Ammon's horn (tissue), 1 donor: Measurements from ENCODE around the gene SASH1.

Experiments
- DNase-seq: peaks from one replicate; pipeline ENCODE4 v3.0.0-alpha.2; 2016; ENCODE audit warnings: low spot score

Gene SASH1

DNA sequence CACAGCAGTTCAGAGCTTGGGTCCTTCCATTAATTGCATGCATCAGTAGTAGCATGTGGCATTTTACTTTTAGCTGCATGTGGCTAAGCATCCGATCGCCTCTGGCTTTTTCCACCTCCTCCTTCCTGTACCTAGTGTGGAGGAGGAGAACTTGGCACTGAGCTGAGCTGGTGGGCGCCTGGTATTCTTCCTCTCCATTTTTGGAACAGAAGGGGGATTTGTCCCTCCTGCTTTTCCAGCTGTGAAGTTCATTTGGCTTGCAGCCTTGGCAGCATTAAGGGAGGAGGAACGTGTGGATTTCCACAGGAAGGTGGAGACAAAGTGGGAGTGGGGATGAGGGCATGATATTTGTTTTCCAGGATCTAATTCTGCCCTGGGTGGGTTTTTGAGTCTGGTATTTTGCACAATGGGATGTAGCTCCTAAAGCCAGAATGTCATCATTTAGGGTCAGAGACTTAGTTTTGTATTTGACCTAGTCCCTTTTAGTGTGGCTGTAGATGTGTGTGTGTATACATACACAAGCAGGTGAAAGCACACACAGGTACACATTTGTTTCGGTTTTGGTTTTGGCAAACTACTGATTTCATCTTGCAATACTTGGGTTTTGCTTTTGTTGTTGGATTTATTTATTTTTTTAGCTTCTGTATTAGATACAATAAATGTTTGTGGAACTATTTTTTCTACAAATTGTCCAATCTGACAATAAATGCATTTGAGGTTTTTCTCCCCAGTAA is 90.0 kb downstream of the SASH1 start:
- DNase-seq, result no peak

GRCh38 chr6:148435386-148435785 is 92.7 kb downstream of the SASH1 start:
- DNase-seq, result no peak

- DNase-seq, result no peak
Observed at GRCh38 chr6:148436466-148436865, 93.8 kb downstream of the SASH1 start.

GRCh38 chr6:148438632-148439031 is 96.0 kb downstream of the SASH1 start:
- DNase-seq, result no peak

- no peak for DNase-seq
Observed at GRCh38 chr6:148440016-148440415, 97.4 kb downstream of the SASH1 start.

DNA sequence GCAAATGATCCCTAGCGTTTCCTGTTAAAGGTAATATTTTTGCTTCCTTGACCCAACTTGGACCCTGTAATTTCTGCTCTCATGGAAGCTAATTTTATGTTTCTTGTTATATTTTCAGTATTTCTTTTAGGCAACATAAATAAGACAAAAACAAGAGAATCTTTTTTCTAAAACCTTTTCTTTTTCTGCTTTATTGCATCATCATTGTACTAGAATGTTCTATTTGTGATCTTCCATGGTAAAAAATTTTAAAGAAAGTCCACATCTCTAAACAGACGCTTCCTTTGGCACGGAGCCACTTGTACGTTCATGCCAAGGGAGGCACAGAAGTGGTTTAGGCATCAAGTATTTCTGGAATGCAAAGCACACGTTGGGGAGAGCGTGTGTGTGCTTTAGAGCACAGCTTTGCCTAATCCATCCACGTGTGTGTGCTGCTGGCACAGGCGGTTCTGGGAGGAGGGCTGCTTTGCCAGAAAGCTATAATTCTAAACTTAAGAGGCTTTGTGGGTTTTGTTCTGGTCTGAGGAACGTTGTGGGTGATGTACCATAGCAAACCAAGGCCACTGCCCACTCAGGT is 98.3 kb downstream of the SASH1 start:
- peak; percentile 63 for DNase-seq

- DNase-seq, result no peak
Observed at GRCh38 chr6:148441454-148441911, 98.8 kb downstream of the SASH1 start.

GRCh38 chr6:148443798-148444560 is 101.3 kb downstream of the SASH1 start:
- DNase-seq, result no peak

- DNase-seq, result no peak
Observed at GRCh38 chr6:148445116-148445515, 102.5 kb downstream of the SASH1 start.

DNA sequence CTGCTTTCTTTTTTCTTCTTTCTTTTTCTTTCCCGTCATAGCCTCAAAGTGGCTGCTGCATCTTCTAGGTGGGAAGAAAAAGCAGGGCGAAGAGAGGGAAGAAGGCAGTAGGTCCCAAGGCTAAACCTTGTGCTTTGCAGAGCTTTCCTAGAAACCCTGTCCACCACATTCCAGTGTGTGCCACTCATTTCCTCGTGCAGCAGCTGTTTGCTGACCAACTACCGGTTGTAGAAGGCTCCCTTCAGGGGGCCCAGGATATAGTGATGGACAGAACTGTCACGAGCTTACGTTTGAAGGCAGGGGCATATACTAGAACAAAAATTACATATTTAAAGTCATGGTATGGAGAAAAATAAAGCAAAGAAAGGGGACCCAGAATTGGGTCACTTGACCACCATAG is 103.0 kb downstream of the SASH1 start:
- no peak for DNase-seq

GRCh38 chr6:148446681-148447080 is 104.0 kb downstream of the SASH1 start:
- no peak for DNase-seq

GRCh38 chr6:148447521-148448230 is 105.0 kb downstream of the SASH1 start:
- no peak for DNase-seq

DNA sequence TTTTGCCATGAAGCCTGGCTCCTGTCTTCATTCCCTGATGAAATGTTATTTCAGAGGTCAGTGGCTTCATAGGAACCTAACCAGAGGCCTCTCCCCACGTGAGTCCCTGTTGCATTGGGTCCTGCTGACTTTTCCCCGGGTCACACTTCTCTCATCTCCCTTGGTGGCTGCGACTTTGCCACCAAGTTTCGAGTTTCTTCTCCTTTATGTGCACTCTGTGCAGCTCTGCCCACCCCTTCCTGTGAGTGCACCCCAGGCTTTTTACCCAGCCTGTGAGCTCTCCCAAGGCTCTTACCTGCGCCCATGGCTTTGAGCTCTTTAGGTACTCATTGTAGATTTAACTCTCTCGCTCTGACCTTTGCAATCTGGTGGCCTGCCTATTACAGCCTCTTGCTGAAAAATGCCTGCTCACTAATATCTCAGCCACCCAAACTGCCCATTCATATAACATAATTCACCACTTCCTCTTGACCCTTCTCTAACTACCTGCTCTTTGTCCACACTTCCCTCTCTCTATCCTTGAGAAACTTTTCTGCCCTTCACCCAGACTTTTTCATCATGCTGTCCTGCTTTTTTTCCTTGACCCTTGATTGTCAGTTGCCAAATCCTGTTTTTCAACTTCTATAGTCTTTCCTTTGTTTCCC is 105.9 kb downstream of the SASH1 start:
- DNase-seq, result no peak

DNA sequence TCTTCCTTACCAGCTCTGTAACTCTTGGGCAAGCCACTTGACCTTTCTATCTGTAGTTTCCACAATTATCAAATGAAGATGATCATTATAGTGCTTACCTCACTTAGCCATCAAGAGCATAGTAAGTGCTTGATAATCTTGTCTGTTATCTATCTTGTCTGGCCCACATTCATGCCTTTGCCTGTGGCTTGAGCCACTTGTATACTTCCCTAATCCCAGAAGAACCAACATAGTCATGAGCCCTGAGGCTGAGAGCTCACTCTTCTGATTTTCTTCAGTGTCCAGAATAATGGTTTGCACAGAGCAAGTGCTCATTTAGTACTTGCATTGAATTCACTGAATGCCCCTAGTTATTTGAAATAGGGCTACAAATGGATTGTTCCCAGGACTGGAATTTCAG is 108.2 kb downstream of the SASH1 start:
- no peak for DNase-seq

DNA sequence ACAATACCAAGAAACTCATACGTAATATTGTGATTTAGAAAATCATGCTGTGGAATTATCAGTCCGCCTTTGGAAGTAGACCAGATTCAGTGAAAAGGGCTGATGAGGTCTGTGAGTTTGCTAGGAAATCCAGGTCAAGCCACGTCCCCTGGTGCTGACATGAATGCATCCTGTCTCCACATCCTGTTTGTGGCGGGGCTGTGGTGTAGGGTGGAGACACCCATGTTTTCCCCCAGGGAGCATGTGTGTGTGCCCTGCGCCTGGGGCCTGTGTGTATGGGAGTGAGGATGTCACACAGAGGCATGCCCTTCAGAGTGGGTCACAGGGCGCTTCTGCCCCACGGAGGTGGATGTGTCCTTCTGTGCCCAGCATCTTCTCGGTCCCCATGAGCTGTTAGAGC is 109.1 kb downstream of the SASH1 start:
- DNase-seq, result no peak

GRCh38 chr6:148452876-148453275 is 110.2 kb downstream of the SASH1 start:
- DNase-seq, result no peak

DNA sequence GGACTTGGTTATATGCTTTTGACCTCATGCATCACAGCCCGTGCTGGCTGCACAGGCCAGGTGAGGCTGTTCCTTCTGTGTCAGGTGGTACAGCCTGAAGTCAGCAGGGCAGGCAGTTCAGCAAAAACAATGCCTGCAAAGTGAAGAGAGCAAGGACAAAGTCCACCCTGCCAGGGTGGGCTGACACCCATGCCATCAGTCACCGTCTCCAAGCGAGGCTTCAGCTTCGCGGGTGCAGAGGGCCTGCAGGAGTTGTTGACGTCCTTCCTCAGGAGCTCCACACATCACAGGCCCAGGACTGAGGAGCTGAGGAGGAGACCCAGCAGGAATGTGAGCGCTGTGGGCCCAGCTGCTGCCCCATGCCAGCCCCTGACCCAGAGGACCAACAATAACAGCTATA is 111.3 kb downstream of the SASH1 start:
- DNase-seq, result no peak

DNA sequence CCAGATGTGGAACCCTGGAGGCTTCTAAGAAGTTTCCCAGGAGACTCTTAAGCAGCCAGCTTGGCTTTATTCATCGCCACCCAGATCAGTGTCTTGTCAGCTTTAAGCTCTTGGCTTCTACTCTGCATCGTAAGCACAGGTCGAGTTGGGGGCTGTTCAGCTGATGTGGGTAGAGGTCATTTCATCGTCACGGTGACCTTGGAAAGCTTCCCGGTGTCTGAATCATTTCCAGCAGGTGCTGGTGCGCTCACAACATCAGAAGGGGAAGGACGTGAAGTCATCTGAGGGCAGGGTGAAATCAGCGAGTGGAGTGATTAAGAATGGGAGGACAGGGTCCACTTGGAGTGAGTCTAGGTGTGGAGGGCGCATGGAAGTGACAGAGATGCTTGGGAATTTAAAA is 112.6 kb downstream of the SASH1 start:
- no peak for DNase-seq

DNA sequence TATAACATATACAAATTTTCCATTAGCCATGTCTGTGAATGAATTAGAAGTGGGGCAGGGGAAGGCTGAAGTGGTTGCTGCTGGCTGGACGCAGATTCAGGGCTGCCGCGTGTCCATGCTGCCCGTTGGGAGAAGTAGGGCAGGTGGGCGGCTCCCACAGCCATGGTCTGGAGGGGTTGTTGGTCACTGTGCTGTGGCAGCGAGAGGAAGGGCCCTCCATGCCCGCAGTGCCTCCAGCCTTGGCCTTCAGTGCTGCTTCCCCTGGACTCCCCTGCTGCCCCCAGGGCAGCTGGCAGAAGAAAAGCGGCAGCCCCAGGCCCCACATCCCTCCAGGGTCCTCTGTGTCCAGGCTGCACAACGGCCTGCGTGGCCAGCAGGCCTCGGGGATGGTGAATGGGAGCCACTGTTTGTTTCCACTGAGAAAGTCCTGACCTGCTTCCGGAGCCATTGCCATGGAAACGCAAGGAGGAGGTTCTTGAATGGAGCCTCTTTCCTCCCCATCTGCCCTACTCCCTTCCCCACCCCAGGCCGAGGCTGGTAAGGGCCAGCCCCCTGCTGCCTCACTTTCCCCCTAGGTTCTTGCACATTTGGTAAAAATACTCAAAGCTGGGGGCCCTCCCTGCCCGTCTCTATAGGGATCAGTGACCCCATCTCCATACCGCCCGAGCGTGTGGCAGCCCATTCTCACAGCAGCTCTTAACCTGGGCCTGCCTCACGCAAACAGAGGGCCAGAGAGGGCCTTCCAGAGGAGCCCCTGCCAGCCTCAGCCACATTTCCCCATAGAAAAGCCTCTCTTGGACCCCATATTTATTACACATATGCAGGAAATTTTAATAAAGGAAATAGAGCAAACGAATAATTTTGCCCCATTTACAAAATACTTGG is 113.3 kb downstream of the SASH1 start:
- DNase-seq, result peak; percentile 93

- DNase-seq, result no peak
Observed at GRCh38 chr6:148457137-148457842, 114.7 kb downstream of the SASH1 start.

DNA sequence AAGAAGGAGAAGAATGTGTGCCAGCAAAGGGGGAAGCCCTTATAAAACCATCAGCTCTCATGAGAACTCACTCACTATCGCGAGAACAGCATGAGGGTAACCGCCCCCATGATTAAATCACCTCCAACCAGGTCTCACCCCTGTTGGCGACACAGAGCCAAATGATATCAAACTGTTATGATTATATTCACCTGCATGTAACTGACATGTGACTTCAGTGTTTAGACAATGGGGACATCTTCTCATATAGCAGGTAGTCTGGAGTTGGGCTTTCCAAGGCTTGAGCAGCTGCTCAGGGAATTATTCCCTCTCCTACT is 115.2 kb downstream of the SASH1 start:
- DNase-seq, result no peak
